Astrocyte (in vitro differentiated cells and primary cell): ENCODE measurements around the gene THYN1.

ENCODE experiments used
- CTCF ChIP-seq: IDR thresholded peaks from 2 replicates; pipeline ENCODE4 v1.5.1; 2011; ENCODE audit warnings: low read depth, mild to moderate bottlenecking, inconsistent platforms, low read length, moderate library complexity; ENCODE audit not compliant: insufficient read depth
- EZH2 ChIP-seq: IDR thresholded peaks from 2 replicates; pipeline ENCODE4 v1.6.1; 2012; ENCODE audit warnings: mild to moderate bottlenecking, low read length, inconsistent platforms; ENCODE audit not compliant: insufficient read depth

DNA sequence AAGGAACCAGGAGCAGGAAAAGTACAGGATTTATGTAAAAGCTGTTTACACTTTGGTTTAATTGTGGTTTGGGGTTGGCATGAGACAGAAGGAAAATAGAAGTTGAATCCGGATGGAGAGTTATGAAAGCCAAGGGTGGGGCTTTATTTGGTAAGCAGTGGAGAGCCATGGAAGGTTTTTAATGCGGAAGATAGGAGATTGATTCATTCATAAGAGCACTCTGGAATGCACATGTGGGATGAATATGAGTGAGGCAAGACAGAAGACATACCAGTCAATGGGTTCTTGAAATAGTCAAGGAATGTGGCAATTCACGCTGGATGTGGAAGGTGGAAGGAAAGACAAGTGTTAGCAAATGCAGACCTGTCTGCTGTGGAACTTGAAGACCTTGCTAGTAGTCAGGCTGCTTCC is 13.7 kb upstream of the THYN1 start:
- TF ChIP-seq EZH2, result no peak
- TF ChIP-seq CTCF, result no peak
